B cell (primary cell): ENCODE data around the gene RFX8.

Experiments used
- EZH2 ChIP-seq: IDR thresholded peaks from 2 replicates; pipeline ENCODE4 v1.6.1; 2012; ENCODE audit warnings: borderline replicate concordance, low read depth, mild to moderate bottlenecking, moderate library complexity, low read length; ENCODE audit not compliant: insufficient read depth, poor library complexity, severe bottlenecking
- TF ChIP-seq, protein P1 (sequence below): fragments of 200-600 bp; IDR thresholded peaks from one replicate; pipeline ENCODE4 v1.8.0; 2022; ENCODE audit warnings: antibody characterized with exemption, mild to moderate bottlenecking

DNA sequence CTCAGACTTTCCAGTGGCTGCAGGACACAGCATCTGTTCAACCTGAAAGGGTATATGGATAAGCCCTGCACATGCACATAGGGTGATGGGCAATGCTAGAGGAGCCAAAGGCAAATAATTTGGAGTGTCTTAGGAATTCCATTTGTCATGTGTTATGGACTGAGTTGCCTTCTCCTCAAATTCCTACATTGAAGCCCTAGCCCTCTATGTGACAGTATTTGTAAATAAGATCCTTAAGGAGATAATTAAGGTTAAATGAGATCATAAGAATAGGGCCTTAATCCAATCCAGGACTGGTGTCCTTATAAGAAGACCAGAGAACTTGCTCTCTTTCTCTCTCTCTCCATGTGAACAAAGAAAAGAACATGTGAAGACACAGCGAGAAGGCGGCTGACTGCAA, 44.8 kb downstream of the RFX8 start:
- TF ChIP-seq, protein P1, sequence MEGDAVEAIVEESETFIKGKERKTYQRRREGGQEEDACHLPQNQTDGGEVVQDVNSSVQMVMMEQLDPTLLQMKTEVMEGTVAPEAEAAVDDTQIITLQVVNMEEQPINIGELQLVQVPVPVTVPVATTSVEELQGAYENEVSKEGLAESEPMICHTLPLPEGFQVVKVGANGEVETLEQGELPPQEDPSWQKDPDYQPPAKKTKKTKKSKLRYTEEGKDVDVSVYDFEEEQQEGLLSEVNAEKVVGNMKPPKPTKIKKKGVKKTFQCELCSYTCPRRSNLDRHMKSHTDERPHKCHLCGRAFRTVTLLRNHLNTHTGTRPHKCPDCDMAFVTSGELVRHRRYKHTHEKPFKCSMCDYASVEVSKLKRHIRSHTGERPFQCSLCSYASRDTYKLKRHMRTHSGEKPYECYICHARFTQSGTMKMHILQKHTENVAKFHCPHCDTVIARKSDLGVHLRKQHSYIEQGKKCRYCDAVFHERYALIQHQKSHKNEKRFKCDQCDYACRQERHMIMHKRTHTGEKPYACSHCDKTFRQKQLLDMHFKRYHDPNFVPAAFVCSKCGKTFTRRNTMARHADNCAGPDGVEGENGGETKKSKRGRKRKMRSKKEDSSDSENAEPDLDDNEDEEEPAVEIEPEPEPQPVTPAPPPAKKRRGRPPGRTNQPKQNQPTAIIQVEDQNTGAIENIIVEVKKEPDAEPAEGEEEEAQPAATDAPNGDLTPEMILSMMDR: no peak
- TF ChIP-seq EZH2: no peak
